DOHH2 (cell line): ENCODE measurements around the gene HLF.

Experiments
- H3F3A ChIP-seq: fragments of 200-600 bp; sonication (generic), shearing (Covaris generic); 2 replicates; pipeline ENCODE4 v1.6.0; 2016; ENCODE audit warnings: antibody characterized with exemption, mild to moderate bottlenecking; ENCODE audit not compliant: control insufficient read depth, insufficient read depth
- H3K27ac ChIP-seq: fragments of 200-600 bp; sonication (generic); 2 replicates; pipeline ENCODE4 v1.5.1; 2014; ENCODE audit warnings: low read depth, mild to moderate bottlenecking, low read length, moderate library complexity
- H3K27me3 ChIP-seq: fragments of 200-600 bp; sonication (generic); 2 replicates; pipeline ENCODE4 v1.6.1; 2014; ENCODE audit warnings: mild to moderate bottlenecking, low read length, mixed read lengths; ENCODE audit not compliant: control insufficient read depth
- H3K36me3 ChIP-seq: fragments of 200-600 bp; sonication (generic); 2 replicates; pipeline ENCODE4 v1.6.1; 2014; ENCODE audit warnings: mild to moderate bottlenecking, low read length, moderate library complexity, mixed read lengths; ENCODE audit not compliant: control insufficient read depth
- H3K4me1 ChIP-seq: fragments of 200-600 bp; sonication (generic); 2 replicates; pipeline ENCODE4 v1.6.1; 2014; ENCODE audit warnings: mild to moderate bottlenecking, low read length, mixed read lengths; ENCODE audit not compliant: control insufficient read depth
- H3K4me2 ChIP-seq: fragments of 200-600 bp; sonication (generic); 2 replicates; pipeline ENCODE4 v1.6.0; 2014; ENCODE audit warnings: mild to moderate bottlenecking, low read length, moderate library complexity
- H3K4me3 ChIP-seq: fragments of 200-600 bp; sonication (generic); 2 replicates; pipeline ENCODE4 v1.5.1; 2014; ENCODE audit warnings: mild to moderate bottlenecking, low read length, mixed read lengths
- H3K79me2 ChIP-seq: fragments of 200-600 bp; sonication (generic); 2 replicates; pipeline ENCODE4 v1.6.1; 2014; ENCODE audit warnings: mild to moderate bottlenecking, low read length, mixed read lengths; ENCODE audit not compliant: control insufficient read depth
- H3K9me2 ChIP-seq: fragments of 200-600 bp; sonication (generic); replicated peaks from 2 replicates; pipeline ENCODE4 v1.6.1; 2014; ENCODE audit warnings: mild to moderate bottlenecking, low read length, mixed read lengths; ENCODE audit not compliant: control insufficient read depth
- H3K9me3 ChIP-seq: fragments of 200-600 bp; sonication (generic); 2 replicates; pipeline ENCODE4 v1.6.1; 2014; ENCODE audit warnings: antibody characterized with exemption, low read length, mixed read lengths; ENCODE audit not compliant: control insufficient read depth, insufficient read depth
- H4K20me1 ChIP-seq: fragments of 200-600 bp; sonication (generic); 2 replicates; pipeline ENCODE4 v1.6.0; 2014; ENCODE audit warnings: low read depth, mild to moderate bottlenecking, antibody characterized with exemption, low read length, moderate library complexity; ENCODE audit not compliant: control insufficient read depth, insufficient read depth
- CTCF ChIP-seq: fragments of 200-600 bp; sonication (generic); IDR thresholded peaks from one replicate; pipeline ENCODE4 v1.5.1; 2014; ENCODE audit warnings: antibody characterized with exemption, mild to moderate bottlenecking, low read depth, low read length; ENCODE audit not compliant: poor library complexity, severe bottlenecking
- EZH2phosphoT487 ChIP-seq: fragments of 200-600 bp; sonication (generic); IDR thresholded peaks from 2 replicates; pipeline ENCODE4 v1.6.1; 2017; ENCODE audit warnings: borderline replicate concordance, mild to moderate bottlenecking, antibody characterized with exemption, low read length, moderate library complexity, mixed read lengths

Gene HLF

GRCh38 chr17:55238179-55238930, 26.4 kb upstream of the HLF start:
- Histone ChIP-seq H3K4me1 (peaks cover 4% of the 10 kb centered on the region; the same call in 1 of the 2 replicates), H3K9me3 (no peaks in the 10 kb centered on the region), H3K4me2 (no peak overlapping the region), H3K79me2 (no peaks in the 10 kb centered on the region), H3F3A (no peaks in the 10 kb centered on the region), H4K20me1 (no peaks in the 10 kb centered on the region), H3K36me3 (no peaks in the 10 kb centered on the region), H3K9me2 (no peaks in the 10 kb centered on the region), H3K4me3 (no peak overlapping the region), H3K27ac (no peak overlapping the region), H3K27me3 (peaks cover 20% of the 10 kb centered on the region)
- TF ChIP-seq EZH2phosphoT487 (no peak), CTCF (no peak)

- Histone ChIP-seq H3K4me1 (peaks cover 4% of the 10 kb centered on the region; the same call in 1 of the 2 replicates), H3K9me3 (no peaks in the 10 kb centered on the region), H3F3A (no peaks in the 10 kb centered on the region), H4K20me1 (no peaks in the 10 kb centered on the region), H3K27me3 (peaks cover 20% of the 10 kb centered on the region), H3K79me2 (no peaks in the 10 kb centered on the region), H3K4me2 (no peak overlapping the region), H3K27ac (no peak overlapping the region), H3K9me2 (no peaks in the 10 kb centered on the region), H3K4me3 (no peak overlapping the region), H3K36me3 (no peaks in the 10 kb centered on the region)
- TF ChIP-seq CTCF (no peak), EZH2phosphoT487 (no peak)
Observed at GRCh38 chr17:55238931-55239297, 25.8 kb upstream of the HLF start.

- H3K79me2 ChIP-seq: no peaks in the 10 kb centered on the region
Observed at GRCh38 chr17:55241097-55241496, 23.7 kb upstream of the HLF start.

More at GRCh38 chr17:55241097-55241496, 23.7 kb upstream of the HLF start:
- Histone ChIP-seq H3K9me3 (no peaks in the 10 kb centered on the region), H3K4me1 (peaks cover 4% of the 10 kb centered on the region; the same call in 1 of the 2 replicates), H3K27ac (no peak overlapping the region), H3F3A (no peaks in the 10 kb centered on the region), H3K4me2 (no peak overlapping the region), H3K27me3 (peaks cover 17% of the 10 kb centered on the region), H3K9me2 (no peaks in the 10 kb centered on the region), H3K36me3 (no peaks in the 10 kb centered on the region), H3K4me3 (no peak overlapping the region), H4K20me1 (no peaks in the 10 kb centered on the region)
- no peak for TF ChIP-seq EZH2phosphoT487
- no peak for TF ChIP-seq CTCF
